ENCODE measurements around the gene MYLIP.

Gene MYLIP

GRCh38 chr6:16141514-16141913, 12.6 kb downstream of the MYLIP start:
- DNase-seq (ENCODE audit: low spot score): no peak

- no peak for DNase-seq (ENCODE audit: low spot score)
Measured at GRCh38 chr6:16145038-16145437, 16.2 kb downstream of the MYLIP start.

GRCh38 chr6:16146028-16146427, 17.1 kb downstream of the MYLIP start:
- DNase-seq (ENCODE audit: low spot score): no peak

- DNase-seq (ENCODE audit: low spot score): no peak
Measured at GRCh38 chr6:16146527-16146955, 17.7 kb downstream of the MYLIP start.

GRCh38 chr6:16148498-16148897, 19.6 kb downstream of the MYLIP start:
- no peak for DNase-seq (ENCODE audit: low spot score)

GRCh38 chr6:16149305-16149704, 20.4 kb downstream of the MYLIP start:
- DNase-seq (ENCODE audit: low spot score): no peak

- no peak for DNase-seq (ENCODE audit: low spot score)
Measured at GRCh38 chr6:16150098-16150497, 21.2 kb downstream of the MYLIP start.

- no peak for DNase-seq (ENCODE audit: low spot score)
Measured at GRCh38 chr6:16153211-16153820, 24.4 kb downstream of the MYLIP start.

GRCh38 chr6:16154904-16155303, 26.0 kb downstream of the MYLIP start:
- no peak for DNase-seq (ENCODE audit: low spot score)

- no peak for DNase-seq (ENCODE audit: low spot score)
Measured at GRCh38 chr6:16157492-16157891, 28.6 kb downstream of the MYLIP start.

GRCh38 chr6:16157909-16158308, 29.0 kb downstream of the MYLIP start:
- no peak for DNase-seq (ENCODE audit: low spot score)

GRCh38 chr6:16158943-16159557, 30.2 kb downstream of the MYLIP start:
- DNase-seq (ENCODE audit: low spot score): no peak

GRCh38 chr6:16160794-16161193, 31.9 kb downstream of the MYLIP start:
- no peak for DNase-seq (ENCODE audit: low spot score)

- DNase-seq (ENCODE audit: low spot score): no peak
Measured at GRCh38 chr6:16162003-16162402, 33.1 kb downstream of the MYLIP start.

GRCh38 chr6:16163066-16163465, 34.2 kb downstream of the MYLIP start:
- DNase-seq (ENCODE audit: low spot score): no peak

- DNase-seq (ENCODE audit: low spot score): no peak
Measured at GRCh38 chr6:16163535-16164300, 34.8 kb downstream of the MYLIP start.

- no peak for DNase-seq (ENCODE audit: low spot score)
Measured at GRCh38 chr6:16165641-16166040, 36.8 kb downstream of the MYLIP start.

GRCh38 chr6:16166871-16167608, 38.2 kb downstream of the MYLIP start:
- DNase-seq (ENCODE audit: low spot score): no peak

GRCh38 chr6:16168121-16168520, 39.2 kb downstream of the MYLIP start:
- DNase-seq (ENCODE audit: low spot score): no peak

- no peak for DNase-seq (ENCODE audit: low spot score)
Measured at GRCh38 chr6:16168858-16169257, 40.0 kb downstream of the MYLIP start.

GRCh38 chr6:16171400-16171799, 42.5 kb downstream of the MYLIP start:
- DNase-seq (ENCODE audit: low spot score): no peak

GRCh38 chr6:16173167-16173940, 44.5 kb downstream of the MYLIP start:
- DNase-seq (ENCODE audit: low spot score): no peak

All from activated CD4-positive, alpha-beta T cell treated with anti-CD3 and anti-CD28 coated beads, Interleukin-2, Interleukin-4, amounts not matched to agents 100 ng/mL and 50 ng/mL, durations not matched to agents 16 hours and 8 hours (primary cell).